ENCODE data around the gene SYT10. TPM values are rescaled to one million over a fixed set of nuclear protein-coding genes. Genes with fewer than 3 reads are reported as not detected.

Gene SYT10, protein sequence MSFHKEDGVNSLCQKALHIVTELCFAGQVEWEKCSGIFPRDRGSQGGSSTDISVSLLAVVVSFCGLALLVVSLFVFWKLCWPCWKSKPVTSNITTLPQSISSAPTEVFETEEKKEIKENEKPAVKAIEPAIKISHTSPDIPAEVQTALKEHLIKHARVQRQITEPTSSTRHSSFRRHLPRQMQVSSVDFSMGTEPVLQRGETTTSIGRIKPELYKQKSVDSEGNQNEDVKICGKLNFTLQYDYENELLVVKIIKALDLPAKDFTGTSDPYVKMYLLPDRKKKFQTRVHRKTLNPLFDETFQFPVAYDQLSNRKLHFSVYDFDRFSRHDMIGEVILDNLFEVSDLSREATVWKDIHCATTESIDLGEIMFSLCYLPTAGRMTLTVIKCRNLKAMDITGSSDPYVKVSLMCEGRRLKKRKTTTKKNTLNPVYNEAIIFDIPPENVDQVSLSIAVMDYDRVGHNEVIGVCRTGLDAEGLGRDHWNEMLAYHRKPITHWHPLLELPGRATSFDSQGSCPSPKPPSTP
- total RNA-seq (not detected in 2 replicates), polyA plus RNA-seq (not detected in 2 replicates), polyA minus RNA-seq (not detected in 2 replicates)
- not detected for total RNA-seq (2013)

DNA sequence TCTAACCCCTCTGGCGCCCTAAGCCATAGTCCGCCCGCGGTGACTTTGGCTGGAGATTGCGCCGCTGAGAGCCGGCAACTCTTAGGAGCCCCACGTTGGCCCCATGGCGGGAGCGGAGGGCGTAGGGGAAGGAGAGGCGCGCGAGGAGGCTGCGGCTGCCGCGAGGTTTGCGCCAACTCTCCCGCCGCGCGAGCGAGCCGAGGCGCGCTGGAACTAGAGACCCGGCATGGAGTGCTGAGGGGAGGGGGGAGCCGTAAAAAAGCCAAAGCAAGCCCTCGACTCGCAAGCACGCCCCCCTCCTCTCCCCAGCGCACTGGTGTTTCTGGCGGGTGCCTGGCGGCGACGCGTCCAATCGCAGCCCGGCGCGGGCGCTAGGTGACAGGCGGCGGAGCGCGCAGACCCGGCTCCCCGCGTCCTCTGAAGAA, at the start of gene SYT10:
Gene SYT10, minus strand, starts transcription at position 233 of the 425 bp plus-strand sequence. CDS start 297 bp downstream, outside the sequence.
- H3K27me3 Mint-ChIP-seq = peaks cover 25% of the 10 kb centered on the region
- H4K20me1 ChIP-seq (ENCODE audit: control insufficient read depth, insufficient read depth, low read length, poor library complexity, severe bottlenecking) = no peaks in the 10 kb centered on the region
- H3K9ac ChIP-seq (ENCODE audit: low read length) = no peak within 1 kb of the TSS
- intact Hi-C loops (cut with micrococcal nuclease) = no loop called here
- no peaks in the 10 kb centered on the region for H3K4me1 ChIP-seq (ENCODE audit: control insufficient read depth in 2 of 2, insufficient read depth in 2 of 2, low read length in 2 of 2)
- H3K4me3 ChIP-seq (ENCODE audit: control extremely low read depth in 1 of 5, extremely low read depth in 1 of 5, insufficient read depth in 1 of 5, low read depth in 2 of 5, low read length in 4 of 5) = no peak within 1 kb of the TSS
- POLR2A ChIA-PET = no interaction called here
- H3K79me2 ChIP-seq (ENCODE audit: control insufficient read depth, insufficient read depth, low read length) = no peaks in the 10 kb centered on the region
- TF ChIP-seq EZH2 (IDR thresholded peaks at IDR 0.05; ENCODE audit: borderline replicate concordance, insufficient read depth, low read depth, low read length, poor library complexity, severe bottlenecking) = no peak
- TF ChIP-seq, protein P1, sequence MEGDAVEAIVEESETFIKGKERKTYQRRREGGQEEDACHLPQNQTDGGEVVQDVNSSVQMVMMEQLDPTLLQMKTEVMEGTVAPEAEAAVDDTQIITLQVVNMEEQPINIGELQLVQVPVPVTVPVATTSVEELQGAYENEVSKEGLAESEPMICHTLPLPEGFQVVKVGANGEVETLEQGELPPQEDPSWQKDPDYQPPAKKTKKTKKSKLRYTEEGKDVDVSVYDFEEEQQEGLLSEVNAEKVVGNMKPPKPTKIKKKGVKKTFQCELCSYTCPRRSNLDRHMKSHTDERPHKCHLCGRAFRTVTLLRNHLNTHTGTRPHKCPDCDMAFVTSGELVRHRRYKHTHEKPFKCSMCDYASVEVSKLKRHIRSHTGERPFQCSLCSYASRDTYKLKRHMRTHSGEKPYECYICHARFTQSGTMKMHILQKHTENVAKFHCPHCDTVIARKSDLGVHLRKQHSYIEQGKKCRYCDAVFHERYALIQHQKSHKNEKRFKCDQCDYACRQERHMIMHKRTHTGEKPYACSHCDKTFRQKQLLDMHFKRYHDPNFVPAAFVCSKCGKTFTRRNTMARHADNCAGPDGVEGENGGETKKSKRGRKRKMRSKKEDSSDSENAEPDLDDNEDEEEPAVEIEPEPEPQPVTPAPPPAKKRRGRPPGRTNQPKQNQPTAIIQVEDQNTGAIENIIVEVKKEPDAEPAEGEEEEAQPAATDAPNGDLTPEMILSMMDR (IDR thresholded peaks at IDR 0.05) = no peak
- CTCF ChIA-PET = no interaction called here
- H3K9me3 Mint-ChIP-seq (ENCODE audit: insufficient read depth) = no peaks in the 10 kb centered on the region
- peaks cover 4% of the 10 kb centered on the region for H3K4me1 Mint-ChIP-seq
- H3K27me3 ChIP-seq (replicated peaks in 1 of 4; ENCODE audit: control extremely low read depth in 1 of 4, control insufficient read depth in 3 of 4, insufficient read depth in 4 of 4, low read length in 3 of 4) = peaks cover 0 to 25% (median 3%) of the 10 kb centered on the region in 4 experiments
- H3K4me3 Mint-ChIP-seq = no peak within 1 kb of the TSS
- H3K36me3 ChIP-seq (replicated peaks in 1 of 2; ENCODE audit: control extremely low read depth in 1 of 2, control insufficient read depth in 1 of 2, extremely low read depth in 1 of 2, insufficient read depth in 2 of 2, low read length in 1 of 2) = no peaks in the 10 kb centered on the region
- WGBS (ENCODE audit: insufficient coverage) = 3% methylated on average over 33 of the region's 49 CpGs
- H3K9me3 ChIP-seq (ENCODE audit: control extremely low read depth in 1 of 3, control insufficient read depth in 2 of 3, insufficient read depth in 1 of 3, low read length in 2 of 3) = peaks cover 0 to 17% (median 2%) of the 10 kb centered on the region in 3 donors
- peak within 1 kb of the TSS; percentile 48 for H3K4me2 ChIP-seq (replicated peaks; ENCODE audit: low read depth, low read length, poor library complexity, severe bottlenecking)
- no peak for DNase-seq
- no peak within 1 kb of the TSS for H3K27ac ChIP-seq (ENCODE audit: low read length in 2 of 2)
- no peak within 1 kb of the TSS for H3K27ac Mint-ChIP-seq
- peak within 1 kb of the TSS; percentile 54 for H2AFZ ChIP-seq (ENCODE audit: insufficient read depth, low read depth, low read length, poor library complexity, severe bottlenecking)
- ATAC-seq (ENCODE audit: low read depth) = no peak

DNA sequence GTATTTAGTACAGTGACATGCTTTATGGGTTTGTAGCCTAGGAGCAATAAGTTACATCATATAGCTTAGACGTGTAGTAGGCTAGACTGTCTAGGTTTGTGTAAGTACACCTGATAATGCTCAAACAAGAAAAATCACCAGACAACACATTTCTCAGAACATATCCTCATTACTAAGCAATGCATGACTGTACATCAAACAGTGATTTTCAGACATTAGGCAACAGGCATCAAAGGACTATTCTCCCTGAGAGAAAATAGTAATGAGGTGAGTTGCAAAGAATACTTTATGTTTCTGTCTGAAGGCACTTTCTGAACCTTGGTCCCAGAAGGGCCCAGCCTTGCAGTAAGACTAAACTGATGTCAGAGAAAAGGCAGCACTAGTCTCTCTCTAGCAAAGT, 48.4 kb upstream of the SYT10 start:
- Mint-ChIP-seq H3K4me3 (no peak overlapping the region), H3K27me3 (no peaks in the 10 kb centered on the region), H3K4me1 (no peaks in the 10 kb centered on the region), H3K27ac (no peak overlapping the region), H3K9me3 (ENCODE audit: insufficient read depth) (peaks cover 11% of the 10 kb centered on the region)
- intact Hi-C loops (cut with micrococcal nuclease) = no loop called here
- WGBS (ENCODE audit: insufficient coverage) = no CpG with 5 or more reads among the region's 1 CpG
- no peak overlapping the region for H3K4me2 ChIP-seq (replicated peaks; ENCODE audit: low read depth, low read length, poor library complexity, severe bottlenecking)
- ATAC-seq (ENCODE audit: low read depth) (no peak), DNase-seq (no peak)
- H3K27ac ChIP-seq (ENCODE audit: low read length in 2 of 2) = no peak overlapping the region
- ChIA-PET CTCF (no interaction called here), POLR2A (no interaction called here)
- H4K20me1 ChIP-seq (ENCODE audit: control insufficient read depth, insufficient read depth, low read length, poor library complexity, severe bottlenecking) = no peaks in the 10 kb centered on the region
- no peak for TF ChIP-seq EZH2 (IDR thresholded peaks at IDR 0.05; ENCODE audit: borderline replicate concordance, insufficient read depth, low read depth, low read length, poor library complexity, severe bottlenecking)
- TF ChIP-seq, protein P1 (IDR thresholded peaks at IDR 0.05) = no peak
- H3K4me1 ChIP-seq (ENCODE audit: control insufficient read depth in 2 of 2, insufficient read depth in 2 of 2, low read length in 2 of 2) = no peaks in the 10 kb centered on the region
- no peaks in the 10 kb centered on the region for H3K79me2 ChIP-seq (ENCODE audit: control insufficient read depth, insufficient read depth, low read length)
- no peak overlapping the region for H2AFZ ChIP-seq (ENCODE audit: insufficient read depth, low read depth, low read length, poor library complexity, severe bottlenecking)
- no peaks in the 10 kb centered on the region for H3K36me3 ChIP-seq (replicated peaks in 1 of 2; ENCODE audit: control extremely low read depth in 1 of 2, control insufficient read depth in 1 of 2, extremely low read depth in 1 of 2, insufficient read depth in 2 of 2, low read length in 1 of 2)
- no peaks in the 10 kb centered on the region for H3K27me3 ChIP-seq (replicated peaks in 1 of 4; ENCODE audit: control extremely low read depth in 1 of 4, control insufficient read depth in 3 of 4, insufficient read depth in 4 of 4, low read length in 3 of 4)
- H3K9ac ChIP-seq (ENCODE audit: low read length) = no peak overlapping the region
- peaks cover 0 to 10% (median 0%) of the 10 kb centered on the region in 3 donors for H3K9me3 ChIP-seq (ENCODE audit: control extremely low read depth in 1 of 3, control insufficient read depth in 2 of 3, insufficient read depth in 1 of 3, low read length in 2 of 3)
- H3K4me3 ChIP-seq (ENCODE audit: control extremely low read depth in 1 of 5, extremely low read depth in 1 of 5, insufficient read depth in 1 of 5, low read depth in 2 of 5, low read length in 4 of 5) = no peak overlapping the region

Measured in B cell (primary cell).